GM12801 (cell line): ENCODE results near the gene RPL41.

Source experiments
- CTCF ChIP-seq: IDR thresholded peaks from one replicate; pipeline ENCODE4 v1.5.1; 2011; ENCODE audit warnings: control low read depth; ENCODE audit not compliant: insufficient read length; ENCODE audit errors: extremely low read depth

Gene RPL41

GRCh38 chr12:56126732-56127239 is 10.4 kb downstream of the RPL41 start:
- TF ChIP-seq CTCF: no peak

- no peak for TF ChIP-seq CTCF
These were observed 11.1 kb downstream of the RPL41 start for GRCh38 chr12:56127485-56127887.

- no peak for TF ChIP-seq CTCF
These were observed 11.6 kb downstream of the RPL41 start, which contains the start of gene ESYT1 for GRCh38 chr12:56127888-56128669. TSS of gene ESYT1 (plus strand) at chr12:56128267. CDS start at chr12:56128320, 53 bp downstream.

- TF ChIP-seq CTCF: no peak
These were observed 12.3 kb downstream of the RPL41 start for GRCh38 chr12:56128670-56129205.

- no peak for TF ChIP-seq CTCF
These were observed 12.9 kb downstream of the RPL41 start for GRCh38 chr12:56129206-56129941.

- TF ChIP-seq CTCF: no peak
These were observed 13.6 kb downstream of the RPL41 start for GRCh38 chr12:56129942-56130495.

- no peak for TF ChIP-seq CTCF
These were observed 14.4 kb downstream of the RPL41 start for GRCh38 chr12:56130876-56131275.
